Measurements from ENCODE around the gene SREBF1. TPM values are rescaled to one million over a fixed set of nuclear protein-coding genes. Genes with fewer than 3 reads are reported as not detected.

The SREBF1 gene
- total and polyA plus RNA-seq, 2 of the 4 experiments (the other 2 are of a cell fraction), result 3.4 to 20.4 TPM

DNA sequence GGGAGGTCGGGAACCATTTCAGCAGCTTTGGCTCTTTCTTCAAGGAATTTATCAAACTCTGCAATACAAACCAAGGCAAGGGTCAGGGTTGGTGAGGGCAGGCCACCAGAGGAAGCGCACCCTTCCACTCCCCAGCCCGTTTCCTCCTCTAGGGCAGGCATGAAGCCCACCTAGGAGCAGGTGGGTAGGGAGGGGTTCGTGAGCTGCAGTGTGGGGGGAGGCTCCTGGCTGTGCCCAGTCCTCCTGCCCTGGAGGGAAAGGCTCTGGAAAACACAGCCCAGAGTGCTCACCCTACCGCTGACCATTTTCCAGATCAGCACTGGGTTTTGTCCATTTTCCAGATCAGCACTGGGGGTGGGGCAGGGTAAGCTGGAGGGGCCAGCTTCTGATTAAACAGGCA is 10.9 kb upstream of the SREBF1 start:
- H3K4me1 ChIP-seq (ENCODE audit: control insufficient read depth, insufficient read depth, low read length), result peaks cover 8% of the 10 kb centered on the region; the same call in 1 of the 2 replicates
- H2BK5ac ChIP-seq (ENCODE audit: low read depth, low read length, poor library complexity, severe bottlenecking), result no peak overlapping the region
- H2BK120ac ChIP-seq (ENCODE audit: low read depth, low read length), result no peak overlapping the region
- no peak overlapping the region for H2AK5ac ChIP-seq (ENCODE audit: low read depth, low read length)
- no peaks in the 10 kb centered on the region for H3K27me3 ChIP-seq (ENCODE audit: control insufficient read depth, insufficient read depth, low read length)
- peaks cover 6% of the 10 kb centered on the region for H3K9me1 ChIP-seq (ENCODE audit: insufficient read depth, low read length)
- no peak overlapping the region for H3K9ac ChIP-seq (ENCODE audit: low read depth, low read length)
- peaks cover 11% of the 10 kb centered on the region; the same call in 1 of the 2 replicates for H3K36me3 ChIP-seq (ENCODE audit: control insufficient read depth, insufficient read depth, low read length)
- H3K9me3 ChIP-seq (ENCODE audit: control insufficient read depth, insufficient read depth, low read length), result no peaks in the 10 kb centered on the region
- no peaks in the 10 kb centered on the region for H4K20me1 ChIP-seq (ENCODE audit: insufficient read depth, low read length)
- no peak overlapping the region for H3K23ac ChIP-seq (ENCODE audit: low read depth, low read length)
- H4K5ac ChIP-seq (ENCODE audit: low read depth, low read length), result no peak overlapping the region
- peak overlapping the region; percentile 52 for H2AK9ac ChIP-seq (replicated peaks; ENCODE audit: low read depth, low read length, poor library complexity)
- no peak overlapping the region for H2AFZ ChIP-seq (replicated peaks; ENCODE audit: low read length, poor library complexity)
- intact Hi-C loops (cut with micrococcal nuclease) (no loop called here), dilution Hi-C loops (cut with HindIII; ENCODE audit: low sequenced_read_pairs, unreplicated experiment) (no loop called here), in situ Hi-C loops (cut with MboI; ENCODE audit: low sequenced_read_pairs) (no loop called here)
- WGBS, 2 experiments (ENCODE audit: extremely low coverage in 2 of 2, insufficient read length in 1 of 2), result no CpG with 5 or more reads among the region's 5 CpGs
- H3K56ac ChIP-seq (ENCODE audit: extremely low read depth, insufficient read depth, low read length), result no peak overlapping the region
- ChIA-PET POLR2A (ENCODE audit: unreplicated experiment) (no interaction called here), CTCF (no interaction called here)
- H3K14ac ChIP-seq (replicated peaks; ENCODE audit: low read depth, low read length), result no peak overlapping the region
- BruUV-seq (replicated peaks), result no TSS peak
- no peak overlapping the region for H3K18ac ChIP-seq (ENCODE audit: low read depth, low read length)
- H3K79me1 ChIP-seq (ENCODE audit: low read depth in 1 of 2, low read length in 2 of 2), result no peaks in the 10 kb centered on the region
- H3K4me2 ChIP-seq (ENCODE audit: low read depth, low read length), result no peak overlapping the region
- H4K91ac ChIP-seq (ENCODE audit: insufficient read depth, low read depth, low read length), result no peak overlapping the region
- TF ChIP-seq MAFK (IDR thresholded peaks at IDR 0.05; ENCODE audit: low read depth, low read length), result no peak
- no peak for TF ChIP-seq SMC3 (IDR thresholded peaks at IDR 0.05; ENCODE audit: low read depth, low read length)
- TF ChIP-seq POLR2A (IDR thresholded peaks at IDR 0.05; ENCODE audit: low read depth, low read length), result no peak
- TF ChIP-seq MXI1 (IDR thresholded peaks at IDR 0.05; ENCODE audit: borderline replicate concordance, low read depth, low read length), result no peak
- TF ChIP-seq RAD21 (IDR thresholded peaks at IDR 0.05; ENCODE audit: low read length), result no peak
- TF ChIP-seq RCOR1 (IDR thresholded peaks at IDR 0.05; ENCODE audit: insufficient replicate concordance, low read length), result no peak
- no peak for TF ChIP-seq NFE2L2 (IDR thresholded peaks at IDR 0.05; ENCODE audit: low read depth, low read length)
- TF ChIP-seq, protein P1, sequence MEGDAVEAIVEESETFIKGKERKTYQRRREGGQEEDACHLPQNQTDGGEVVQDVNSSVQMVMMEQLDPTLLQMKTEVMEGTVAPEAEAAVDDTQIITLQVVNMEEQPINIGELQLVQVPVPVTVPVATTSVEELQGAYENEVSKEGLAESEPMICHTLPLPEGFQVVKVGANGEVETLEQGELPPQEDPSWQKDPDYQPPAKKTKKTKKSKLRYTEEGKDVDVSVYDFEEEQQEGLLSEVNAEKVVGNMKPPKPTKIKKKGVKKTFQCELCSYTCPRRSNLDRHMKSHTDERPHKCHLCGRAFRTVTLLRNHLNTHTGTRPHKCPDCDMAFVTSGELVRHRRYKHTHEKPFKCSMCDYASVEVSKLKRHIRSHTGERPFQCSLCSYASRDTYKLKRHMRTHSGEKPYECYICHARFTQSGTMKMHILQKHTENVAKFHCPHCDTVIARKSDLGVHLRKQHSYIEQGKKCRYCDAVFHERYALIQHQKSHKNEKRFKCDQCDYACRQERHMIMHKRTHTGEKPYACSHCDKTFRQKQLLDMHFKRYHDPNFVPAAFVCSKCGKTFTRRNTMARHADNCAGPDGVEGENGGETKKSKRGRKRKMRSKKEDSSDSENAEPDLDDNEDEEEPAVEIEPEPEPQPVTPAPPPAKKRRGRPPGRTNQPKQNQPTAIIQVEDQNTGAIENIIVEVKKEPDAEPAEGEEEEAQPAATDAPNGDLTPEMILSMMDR (conservative IDR thresholded peaks at IDR 0.05; ENCODE audit: low read depth, low read length), result no peak
- TF ChIP-seq CHD1 (IDR thresholded peaks at IDR 0.05; ENCODE audit: low read depth, low read length), result no peak
- no peak overlapping the region for H2BK20ac ChIP-seq (ENCODE audit: low read depth, low read length)
- no peak overlapping the region for H3K4me3 ChIP-seq (ENCODE audit: insufficient read depth, low read depth, low read length)
- no peak for DNase-seq
- H4K8ac ChIP-seq (ENCODE audit: low read depth in 2 of 2, low read length in 2 of 2), result no peak overlapping the region
- no peak for ATAC-seq (ENCODE audit: low read depth)
- no peak overlapping the region for H3K27ac ChIP-seq (ENCODE audit: insufficient read depth, low read length)
- H2BK15ac ChIP-seq (ENCODE audit: low read depth, low read length), result no peak overlapping the region
- no peak overlapping the region for H3K4ac ChIP-seq (ENCODE audit: low read depth, low read length)

Measured in IMR-90 (cell line).